Measurements from ENCODE around the gene TOP3B.

TOP3B gene

DNA sequence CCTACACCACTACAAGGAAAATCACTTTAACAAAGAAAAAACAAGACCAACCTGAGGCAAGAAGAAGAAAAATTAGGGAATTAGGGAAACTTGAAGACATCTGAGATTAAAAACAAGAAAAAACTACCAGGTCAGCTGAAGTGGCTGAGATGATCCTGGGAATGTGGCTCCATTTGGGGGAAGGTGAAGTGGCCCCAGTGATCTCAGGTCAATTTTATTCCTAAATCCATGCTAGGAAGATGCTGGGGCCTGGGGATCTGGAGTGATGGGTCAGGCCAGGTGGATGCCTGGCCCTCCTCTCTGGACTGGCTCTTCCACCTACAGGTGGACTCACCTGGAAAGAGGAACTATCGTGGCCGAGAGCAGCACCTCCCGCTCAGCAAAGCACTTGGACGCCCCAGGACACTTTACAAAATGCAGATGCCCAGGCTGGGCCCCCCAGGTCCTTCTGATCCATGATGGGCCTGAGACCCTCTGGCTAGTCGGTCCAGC is 6.7 kb downstream of the TOP3B start:
- DNase-seq = no peak

DNA sequence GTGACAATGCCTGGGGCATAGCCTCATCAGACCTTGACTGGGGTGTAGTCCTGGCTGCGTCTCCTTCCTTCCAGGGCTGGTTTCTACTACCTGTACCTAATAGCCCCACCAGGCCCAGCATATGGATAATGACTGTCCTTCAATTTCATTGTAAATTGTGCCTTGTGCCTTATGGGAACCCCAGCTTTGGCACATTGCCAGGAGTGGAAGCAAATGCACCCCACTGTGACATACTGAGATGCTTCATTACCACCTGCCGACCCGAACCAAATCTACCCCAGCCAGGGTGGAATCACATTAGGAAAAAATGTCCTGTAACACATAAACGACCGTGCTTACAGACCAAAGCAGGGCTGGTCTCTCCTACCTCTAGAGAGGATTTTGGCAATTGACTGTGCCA is 7.3 kb downstream of the TOP3B start:
- no peak for DNase-seq

DNA sequence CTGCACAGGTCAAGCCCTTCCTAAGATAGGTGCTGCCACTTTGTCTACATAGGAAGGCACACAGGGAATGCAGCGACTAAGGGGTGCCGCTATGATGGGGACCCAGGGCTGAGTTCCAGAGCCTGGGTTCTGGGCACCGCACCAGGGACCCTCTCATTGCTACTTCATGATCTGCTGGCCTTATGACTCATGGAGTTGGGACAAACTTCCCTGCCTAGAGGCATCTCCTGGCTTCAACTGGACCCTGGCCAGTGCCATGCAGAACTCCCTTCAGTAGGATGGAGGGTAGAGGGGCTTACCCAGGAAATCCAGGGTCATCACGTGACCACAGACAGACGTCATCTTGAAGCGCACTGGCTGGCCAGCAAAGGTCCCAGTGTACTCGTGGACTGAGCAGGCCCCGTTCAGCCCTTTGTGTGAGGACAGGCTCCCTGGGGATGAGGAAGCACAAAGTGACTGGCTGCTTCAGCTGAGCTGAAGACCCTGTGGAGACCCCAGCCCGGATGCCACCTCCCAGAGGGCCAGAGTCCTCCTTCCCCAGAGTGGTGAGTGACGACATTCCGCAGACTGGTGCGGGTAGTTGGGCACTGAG is 8.4 kb downstream of the TOP3B start:
- no peak for DNase-seq

DNA sequence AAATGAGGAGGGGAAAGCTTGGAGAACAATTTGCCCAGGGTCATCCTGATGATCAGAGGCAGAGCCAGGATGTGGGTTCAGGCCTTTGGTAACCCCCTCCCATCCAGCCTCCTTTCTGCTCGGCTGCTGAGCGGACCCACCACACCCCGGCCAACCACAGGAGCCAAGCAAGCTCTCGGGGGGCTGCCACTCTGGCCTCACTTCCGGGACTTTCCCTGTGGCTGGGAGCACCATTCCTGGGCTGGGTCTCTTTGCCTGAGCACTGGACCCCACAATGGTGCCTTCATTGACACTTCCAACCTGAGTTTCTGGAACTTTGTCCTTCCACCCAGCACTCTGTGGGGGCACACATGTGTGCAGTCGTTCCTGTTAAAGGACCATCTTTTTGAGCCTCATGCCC is 9.8 kb downstream of the TOP3B start:
- no peak for DNase-seq

DNA sequence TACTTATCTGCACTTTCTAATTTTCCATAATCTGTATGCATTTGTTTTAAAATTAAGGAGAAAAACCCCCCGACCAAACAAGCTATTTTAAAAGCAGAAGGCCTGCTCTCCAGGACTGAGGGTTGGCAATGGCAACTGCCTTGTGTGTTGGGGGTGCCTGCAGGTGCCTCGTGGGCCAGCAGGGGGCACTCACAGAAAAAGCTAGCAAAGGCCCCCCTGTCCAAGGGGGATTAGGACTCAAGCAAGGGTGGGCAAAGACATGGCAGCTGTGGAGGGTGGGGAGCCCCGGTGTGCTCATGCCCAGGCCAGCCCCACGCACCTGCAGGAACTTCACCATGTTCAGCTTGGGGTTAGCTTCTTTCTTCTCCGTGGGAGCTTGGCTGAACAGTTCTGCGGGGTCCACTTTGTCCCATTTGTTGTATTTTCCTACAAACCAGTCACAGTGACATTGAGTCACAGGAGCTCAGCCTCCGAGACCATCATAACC is 10.3 kb downstream of the TOP3B start:
- DNase-seq = peak; percentile 42 to 45

DNA sequence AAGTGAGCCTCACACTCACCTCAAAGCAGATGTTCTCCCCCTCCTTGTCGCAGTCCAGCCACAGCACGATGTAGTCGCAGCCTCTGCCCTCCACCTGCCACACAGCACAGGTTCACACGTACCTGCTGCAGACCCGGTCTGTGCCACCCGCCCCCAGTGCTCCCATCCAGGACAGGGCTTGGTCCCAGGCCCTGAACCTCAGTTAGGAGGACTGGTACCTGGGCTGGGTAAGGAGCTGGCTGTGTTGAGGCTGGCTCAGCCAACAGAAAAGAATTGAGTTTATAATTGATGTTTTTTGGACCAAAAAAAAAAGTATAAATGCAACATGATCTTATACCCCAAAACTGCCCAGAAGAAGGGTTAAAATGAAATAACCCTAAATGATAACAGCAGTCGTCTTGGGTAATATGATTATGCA is 10.7 kb downstream of the TOP3B start:
- no peak for DNase-seq

DNA sequence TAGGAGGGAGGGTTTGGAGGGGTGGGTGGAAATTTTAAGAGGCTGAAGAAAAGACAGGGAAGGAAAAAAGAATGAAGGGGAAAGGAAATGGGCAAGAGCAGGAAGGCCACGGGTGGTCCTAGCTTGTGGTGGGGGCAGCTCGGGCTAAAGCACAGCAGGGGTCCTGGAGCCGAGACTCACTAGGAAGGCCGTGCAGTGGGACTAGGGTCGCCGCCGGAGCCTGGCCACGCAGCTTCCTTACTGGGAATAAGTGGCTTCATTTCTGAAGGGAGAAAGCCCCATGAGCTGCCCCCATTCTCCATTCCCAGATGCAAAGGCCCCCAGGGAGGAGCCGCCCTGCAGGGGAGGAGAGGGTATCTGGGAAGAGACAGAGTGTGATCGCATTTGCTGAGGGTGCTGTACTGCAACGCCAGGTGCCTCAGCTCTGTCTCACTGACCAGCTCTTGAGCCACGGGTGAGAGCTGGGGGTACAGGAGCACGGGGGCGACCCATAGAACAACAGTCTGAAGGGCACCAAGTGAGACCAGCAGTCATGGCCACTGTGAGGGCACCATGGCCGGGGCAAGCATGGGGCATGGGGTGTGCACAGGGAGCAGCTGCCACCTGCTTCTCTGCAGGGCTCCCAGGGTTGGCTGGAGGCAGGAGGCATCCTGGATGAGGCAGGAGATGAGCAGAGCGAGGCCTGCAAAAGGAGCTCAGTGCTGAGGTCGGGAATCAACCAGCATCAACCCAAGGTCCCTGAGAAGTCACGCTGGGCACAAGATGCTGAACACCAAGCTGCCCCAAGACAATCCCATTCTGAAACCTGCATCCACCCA is 11.6 kb downstream of the TOP3B start:
- no peak for DNase-seq

DNA sequence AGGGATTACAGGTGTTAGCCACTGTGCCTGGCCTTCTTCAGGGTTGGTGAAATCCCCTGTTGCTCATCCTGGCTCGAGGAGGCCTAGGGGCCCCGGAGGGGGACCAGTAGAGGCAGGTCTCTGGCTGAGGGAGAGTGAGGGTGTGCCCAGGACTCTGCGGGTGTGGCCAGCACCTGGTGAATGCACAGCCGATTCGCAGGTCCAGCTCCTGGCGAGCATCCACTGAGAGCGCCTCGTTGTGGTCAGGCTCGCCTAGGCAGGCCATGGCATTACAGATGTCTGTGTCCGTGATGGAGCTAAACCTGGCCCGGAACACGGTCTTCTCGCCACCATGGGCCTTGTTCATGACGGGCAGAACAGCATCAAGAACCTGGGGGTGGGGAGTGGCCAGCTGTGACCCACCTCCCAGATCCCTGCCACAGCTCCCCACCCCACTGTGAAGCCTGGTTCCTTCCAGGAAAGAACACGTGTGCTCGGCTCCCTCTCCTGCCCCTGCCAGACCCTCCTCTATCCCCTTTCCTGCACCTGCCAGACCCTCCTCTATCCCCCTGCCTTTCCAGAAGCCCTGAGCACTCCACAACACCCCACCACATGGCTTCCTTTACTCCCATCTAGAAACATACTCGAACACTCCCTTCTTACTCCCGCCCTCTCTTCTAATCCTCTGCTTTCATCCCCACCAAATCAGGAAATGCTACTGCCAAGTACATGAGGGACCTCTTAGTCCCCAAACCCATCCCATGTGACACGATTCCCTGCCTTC is 12.4 kb downstream of the TOP3B start:
- no peak for DNase-seq

DNA sequence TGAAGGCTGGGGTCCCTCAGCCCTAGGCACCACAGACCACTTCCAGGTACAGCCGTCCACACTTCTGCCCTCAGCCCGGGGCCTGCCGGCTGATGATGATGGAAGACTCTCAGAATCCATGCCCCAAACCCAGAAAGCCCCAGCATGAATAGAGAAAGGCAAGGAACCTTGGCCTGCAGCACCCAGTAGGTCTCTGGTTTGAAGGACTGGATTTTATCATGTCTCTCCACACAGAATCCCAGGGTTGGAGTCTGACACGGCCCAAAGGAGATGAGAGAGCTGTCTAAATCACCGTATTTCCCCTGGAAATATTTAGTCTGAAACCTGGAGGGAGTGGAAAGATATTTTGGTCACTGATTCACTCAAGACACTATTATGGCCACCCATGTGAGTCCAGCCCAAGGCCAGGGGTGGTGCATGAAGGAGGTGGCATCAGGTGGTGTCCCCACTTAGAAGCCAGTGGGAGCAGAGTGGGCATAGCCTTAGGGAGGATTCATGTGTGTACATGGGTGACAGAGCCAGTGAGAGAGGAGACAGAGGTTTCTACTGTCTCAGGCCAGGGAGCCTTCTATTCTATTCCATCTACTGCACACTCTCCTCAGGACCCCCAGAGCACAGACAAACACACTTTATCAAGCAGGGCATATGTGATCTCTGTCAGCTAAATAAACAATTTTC is 14.0 kb downstream of the TOP3B start:
- DNase-seq = no peak

DNA sequence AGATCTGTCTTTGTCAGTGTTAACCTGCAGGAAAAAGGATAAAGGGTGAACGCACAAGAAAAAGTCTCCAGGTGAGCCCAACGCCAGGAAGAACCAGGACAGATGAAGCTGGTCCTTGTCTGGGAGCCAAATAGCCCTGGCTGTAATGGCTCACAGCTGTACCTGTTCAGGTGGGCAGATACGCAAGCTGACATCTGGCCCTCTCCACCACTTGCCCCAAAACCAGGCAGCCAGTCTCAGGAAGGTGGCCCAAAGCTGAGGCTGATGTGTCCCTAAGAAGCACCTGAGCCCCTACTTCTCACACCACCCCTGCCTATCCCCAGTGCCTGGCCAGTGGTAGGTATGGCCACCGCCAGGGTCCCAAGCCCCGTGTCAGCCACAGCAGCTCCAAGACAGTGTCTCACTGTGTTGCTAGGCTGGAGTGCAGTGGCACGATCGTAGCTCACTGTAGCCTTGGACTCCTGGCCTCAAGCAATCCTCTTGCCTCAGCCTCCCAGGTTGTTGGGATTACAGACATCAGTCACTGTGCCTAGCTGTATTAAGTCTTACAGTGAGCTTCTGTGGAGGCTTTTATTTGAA is 14.8 kb downstream of the TOP3B start:
- no peak for DNase-seq

DNA sequence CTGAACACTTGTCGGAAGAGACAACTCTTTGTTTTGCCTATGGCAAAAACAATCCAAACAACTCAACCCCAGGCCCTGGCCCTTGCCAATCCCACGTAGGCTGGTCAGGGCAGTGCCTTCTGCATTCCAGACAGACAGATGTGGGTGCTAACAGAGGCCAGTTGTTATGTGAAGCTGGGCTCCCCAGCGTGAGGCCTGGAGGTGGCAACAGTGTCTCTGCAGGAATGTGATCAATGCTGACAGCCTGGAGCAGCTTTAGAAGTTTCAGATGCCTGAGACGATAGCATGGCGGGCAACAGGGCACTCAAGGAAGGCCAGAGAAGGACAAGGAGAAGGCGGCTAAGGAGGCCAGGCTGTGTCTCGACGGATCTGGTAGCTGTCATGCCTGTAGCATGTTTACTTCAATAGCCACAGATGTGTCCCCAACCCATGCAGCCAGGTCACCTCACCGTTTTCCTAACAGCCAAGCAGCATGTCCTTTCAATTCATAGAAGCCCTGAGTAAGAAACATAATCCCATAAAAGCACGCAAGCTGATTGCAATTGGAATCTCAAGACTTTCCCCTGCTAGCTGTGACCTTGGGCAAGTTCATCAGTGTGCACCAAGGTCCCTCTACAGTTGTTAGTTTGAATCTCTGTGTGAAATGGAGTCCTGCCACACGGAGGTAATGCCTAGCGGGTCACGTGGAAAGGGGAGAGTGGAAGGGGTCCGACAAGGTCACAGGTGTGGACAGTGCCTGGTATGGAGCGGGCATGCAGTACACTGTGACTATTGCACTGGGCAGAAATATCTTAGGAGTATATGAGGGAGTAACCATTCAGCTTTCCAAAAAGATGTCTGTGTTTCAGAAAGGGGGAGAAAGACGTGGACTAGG is 15.7 kb downstream of the TOP3B start:
- no peak for DNase-seq

DNA sequence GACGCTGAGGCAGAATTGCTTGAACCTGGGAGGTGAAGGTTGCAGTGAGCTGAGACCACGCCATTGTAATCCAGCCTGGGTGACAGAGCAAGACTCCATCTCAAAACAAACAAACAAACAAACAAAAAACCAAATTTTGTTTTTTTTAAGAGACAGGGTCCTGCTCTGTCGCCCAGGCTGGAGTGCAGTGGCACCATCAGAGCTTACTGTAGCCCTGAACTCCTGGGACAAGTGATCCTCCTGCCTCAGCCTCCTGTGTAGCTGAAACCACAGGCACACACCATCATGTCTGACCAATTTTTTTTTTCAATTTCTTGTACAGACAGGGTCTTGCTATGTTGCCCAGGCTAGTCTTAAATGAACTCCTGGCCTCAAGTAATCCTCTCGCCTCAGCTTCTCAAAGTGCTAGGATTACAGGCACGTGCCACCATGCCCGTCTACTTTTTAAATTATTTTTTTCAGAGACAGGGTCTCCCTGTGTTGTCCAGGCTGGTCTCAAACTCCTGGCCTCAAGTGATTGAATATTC is 16.8 kb downstream of the TOP3B start:
- no peak for DNase-seq

DNA sequence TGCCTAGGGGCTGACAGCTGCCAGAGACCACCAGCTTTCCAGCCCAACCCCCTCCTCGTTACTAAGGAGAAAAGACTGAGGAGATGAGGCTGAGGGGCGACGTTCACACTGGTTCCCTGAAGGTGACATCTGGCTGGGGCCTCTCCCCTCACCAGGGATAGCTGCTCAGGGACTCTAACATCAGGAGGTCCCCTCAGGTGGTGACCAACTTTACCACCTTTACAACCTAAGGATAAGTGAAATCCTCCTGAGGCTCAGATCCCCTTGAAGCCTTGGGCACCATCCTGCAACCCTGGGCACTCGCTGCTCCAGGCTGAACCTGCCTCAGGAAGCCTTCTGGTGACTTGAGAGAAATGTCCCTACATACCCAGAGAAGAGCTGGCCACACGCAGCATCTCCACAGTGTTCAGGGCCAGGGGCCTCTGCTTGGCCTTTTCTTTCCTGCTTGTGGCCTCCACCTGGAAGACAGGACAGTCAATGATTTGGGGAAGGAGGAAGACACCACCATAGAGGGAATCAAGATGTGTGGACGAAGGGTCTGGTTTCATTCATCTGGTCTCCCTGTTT is 17.6 kb downstream of the TOP3B start:
- DNase-seq = no peak

DNA sequence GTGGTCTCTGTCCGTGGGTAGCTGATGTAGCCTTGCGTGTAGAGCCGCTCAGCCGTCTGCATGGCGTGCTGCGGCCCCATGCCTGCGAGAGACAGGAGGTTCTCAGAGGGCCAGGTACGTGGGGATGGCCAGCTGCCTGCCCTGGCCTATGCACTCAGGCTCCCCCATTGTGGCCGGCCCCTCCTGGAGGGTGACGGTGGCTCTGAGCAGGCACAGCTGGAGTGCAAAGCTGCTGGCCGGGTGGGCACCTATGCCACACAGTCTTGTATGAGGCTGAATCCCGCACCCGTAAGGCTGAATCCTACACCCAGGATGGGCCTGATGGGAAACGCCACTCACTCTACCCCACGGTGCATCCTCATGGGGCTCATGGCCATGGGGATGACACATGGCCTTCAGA is 18.4 kb downstream of the TOP3B start:
- DNase-seq = no peak

DNA sequence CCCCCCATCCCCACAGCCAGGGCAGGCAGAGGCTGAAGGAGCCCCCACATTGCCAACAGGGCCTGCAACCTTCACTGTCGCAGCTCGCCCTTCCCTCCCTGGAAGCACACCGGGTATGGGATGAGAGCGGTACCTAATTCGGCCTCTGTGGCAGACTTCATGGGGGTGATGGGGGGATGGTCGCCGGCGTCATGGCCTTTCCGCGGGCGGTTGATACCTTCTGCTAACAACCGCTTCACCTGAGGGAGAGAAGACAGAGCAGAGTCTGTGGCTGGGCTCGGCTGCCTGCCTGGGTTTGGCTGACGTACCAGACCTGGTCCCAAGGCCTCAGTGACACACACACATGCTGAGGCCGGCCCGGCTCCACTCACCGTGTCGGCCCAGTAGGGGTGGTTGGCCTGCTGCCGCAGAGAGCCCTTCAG is 18.8 kb downstream of the TOP3B start:
- no peak for DNase-seq

DNA sequence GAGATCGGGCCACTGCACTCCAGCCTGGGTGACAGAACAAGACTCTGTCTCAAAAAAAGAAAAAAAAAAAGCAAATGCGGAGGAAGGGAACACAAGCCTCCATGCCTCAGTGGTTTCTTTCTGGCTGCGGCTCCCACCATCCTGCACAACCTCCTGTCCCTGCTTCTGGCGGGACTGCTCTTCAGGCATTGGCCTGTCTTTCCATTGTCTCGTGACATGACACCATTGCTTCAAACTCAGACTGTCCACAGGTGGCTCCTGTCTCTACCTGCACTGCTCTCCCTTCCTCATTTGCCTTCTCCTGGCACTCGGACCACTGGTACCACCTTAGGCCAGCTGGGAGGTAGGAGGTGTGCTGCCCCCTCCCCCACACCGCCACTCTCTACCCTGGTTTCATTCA is 19.3 kb downstream of the TOP3B start:
- DNase-seq = no peak

DNA sequence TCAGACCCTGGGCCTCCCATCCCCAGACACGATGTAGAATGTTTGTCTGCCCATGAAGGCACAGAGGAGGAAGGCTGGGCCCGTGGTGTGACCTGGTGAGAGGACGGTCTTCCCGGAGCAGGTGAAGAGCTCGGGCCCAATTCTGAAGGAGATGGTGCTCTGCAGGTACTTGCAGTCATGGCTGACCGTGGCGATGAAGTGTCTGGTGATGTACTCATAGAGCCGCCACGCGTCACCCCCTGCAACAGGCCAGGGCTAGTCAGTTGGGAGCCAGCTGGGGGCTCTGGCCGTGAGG is 20.0 kb downstream of the TOP3B start:
- DNase-seq = no peak

DNA sequence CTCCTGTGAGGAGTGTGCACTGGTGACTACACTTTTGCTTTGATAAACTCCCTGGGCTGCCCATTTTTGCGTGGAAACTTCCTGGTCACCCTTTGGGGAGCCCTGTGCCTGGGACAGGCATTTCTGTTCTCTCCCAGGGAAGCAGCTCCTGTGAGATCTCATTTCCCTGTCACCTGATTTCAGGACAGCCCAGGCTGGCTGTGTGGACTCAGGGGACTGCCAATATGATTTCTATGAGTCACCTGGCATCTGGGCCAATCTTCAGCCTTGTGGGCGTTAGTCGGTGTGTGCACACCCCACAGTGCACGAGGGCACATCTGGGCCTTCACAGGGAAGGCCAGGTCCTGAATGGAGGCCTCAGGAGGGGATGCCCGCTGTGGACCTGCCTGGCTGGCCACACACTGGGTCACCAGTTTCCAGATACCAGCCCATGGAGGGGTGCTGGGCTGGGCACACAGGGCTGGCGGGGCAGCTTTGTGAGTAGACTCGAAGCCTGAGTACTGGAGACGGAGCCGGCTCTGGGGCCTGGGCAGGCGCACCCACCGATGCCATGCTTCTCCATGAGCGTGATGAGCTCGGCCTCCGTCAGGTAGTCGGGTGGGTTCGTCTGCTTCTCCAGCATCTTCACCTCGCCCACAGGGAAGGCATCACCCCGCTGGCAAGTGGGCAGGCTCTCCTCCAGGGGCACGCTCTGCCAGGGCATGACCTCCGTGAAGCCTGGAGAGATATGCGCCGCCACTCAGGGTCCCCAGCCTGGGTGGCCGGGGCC is 20.5 kb downstream of the TOP3B start:
- DNase-seq = no peak

DNA sequence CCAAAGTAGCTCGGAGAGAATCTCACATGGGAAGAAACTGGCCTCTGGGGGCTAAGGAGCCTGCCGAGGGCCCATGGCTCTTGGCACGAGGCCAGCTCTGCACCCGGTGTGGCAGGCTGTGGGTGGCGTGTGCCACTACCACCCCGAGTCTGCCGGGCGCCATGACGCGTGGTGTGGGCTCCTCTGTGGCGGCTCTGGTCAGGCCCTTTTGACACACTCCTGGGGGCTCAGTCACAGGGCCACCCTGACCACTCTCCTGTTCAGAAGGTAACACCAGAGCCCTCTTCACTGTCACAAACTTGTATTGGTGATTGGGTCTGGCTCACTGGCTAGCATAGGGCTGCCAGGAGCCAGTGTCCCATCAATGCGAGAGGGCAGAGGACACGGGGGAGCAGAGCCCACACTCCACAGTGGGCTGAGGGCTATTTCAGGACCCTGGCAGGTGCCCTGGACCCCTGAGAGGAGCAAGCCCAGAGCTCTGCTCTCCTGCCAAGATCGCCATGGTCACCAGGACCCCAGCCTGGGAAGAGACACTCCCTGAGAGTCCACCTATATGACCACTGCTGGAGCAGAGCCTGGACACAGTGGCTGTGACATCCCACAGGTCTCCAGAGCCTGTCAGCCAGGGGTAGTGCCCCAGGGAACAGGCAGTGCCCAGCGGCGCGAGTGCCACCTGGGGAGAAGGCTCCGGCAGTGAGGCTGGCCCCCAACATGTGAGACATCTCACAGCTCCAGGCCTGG is 21.3 kb downstream of the TOP3B start:
- no peak for DNase-seq

Data from activated CD4-positive, alpha-beta T cell treated with anti-CD3 and anti-CD28 coated beads, Interleukin-2, amount 50 U/mL, for 4 hours (primary cell).